Colonic mucosa (tissue), 4 donors: ENCODE data around the gene PIEZO2. TPM values are rescaled to one million over a fixed set of nuclear protein-coding genes. Genes with fewer than 3 reads are reported as not detected.

Experiments used
- DNase-seq: peaks from one replicate; pipeline ENCODE4 v3.0.0-alpha.2; 2020
- H3K27ac ChIP-seq: fragments of 200-600 bp; one replicate; pipeline ENCODE4 v1.8.0; 2021
- H3K27me3 ChIP-seq: fragments of 200-600 bp; one replicate; pipeline ENCODE4 v1.8.0; 2021
- H3K36me3 ChIP-seq: fragments of 200-600 bp; one replicate; pipeline ENCODE4 v1.8.0; 2021
- H3K4me1 ChIP-seq: fragments of 200-600 bp; one replicate; pipeline ENCODE4 v1.8.0; 2021; ENCODE audit warnings: mild to moderate bottlenecking
- H3K4me3 ChIP-seq: fragments of 200-600 bp; one replicate; pipeline ENCODE4 v1.8.0; 2021
- H3K9ac ChIP-seq, 2 donors: one replicate each; pipeline ENCODE4 v1.7.0; 2013; ENCODE audit warnings: control low read depth in 2 of 2, low read depth in 2 of 2, low read length in 2 of 2
- H3K9me3 ChIP-seq: fragments of 200-600 bp; one replicate; pipeline ENCODE4 v1.8.0; 2021
- CTCF ChIP-seq: fragments of 200-600 bp; IDR thresholded peaks from one replicate; pipeline ENCODE4 v1.8.0; 2022; ENCODE audit warnings: antibody characterized with exemption, mild to moderate bottlenecking
- intact Hi-C: fragments of 100-400 bp; cut with DNase I; formaldehyde crosslinking; loops from one replicate; pipeline ENCODE4 v1.14.1; 2022
- total RNA-seq, 2 donors: library from RNA; stranded (reverse); fragmentation: NEBNext Ultra II Directional in 1 of 2; extraction: Animal tissue kit (Norgen Biotek cat#: 25700) in 1 of 2; gene quantifications; one replicate each; pipeline ENCODE4 v1.2.1, GENCODE V29; 2021
- donor health status: healthy.
- donor health status: DM: no; HTN: no; CAD: no.
- donor health status: DM: no; HTN: no; CAD: no.

PIEZO2 gene
- total RNA-seq, 2 donors from 2014 or later = 0.79 to 4.0 TPM

GRCh38 chr18:11064727-11065460 lies 84.5 kb downstream of the PIEZO2 start:
- no peak for TF ChIP-seq CTCF
- H3K4me1 ChIP-seq = no peaks in the 10 kb centered on the region
- no peaks in the 10 kb centered on the region for H3K9me3 ChIP-seq
- H3K9ac ChIP-seq = no peak overlapping the region
- H3K4me3 ChIP-seq = no peak overlapping the region
- no peaks in the 10 kb centered on the region for H3K27me3 ChIP-seq
- H3K36me3 ChIP-seq = no peaks in the 10 kb centered on the region
- intact Hi-C loops = no loop called here
- no peak overlapping the region for H3K27ac ChIP-seq
- no peak for DNase-seq

- no peaks in the 10 kb centered on the region for H3K27me3 ChIP-seq
- H3K4me1 ChIP-seq = no peaks in the 10 kb centered on the region
- no peak overlapping the region for H3K4me3 ChIP-seq
- H3K36me3 ChIP-seq = no peaks in the 10 kb centered on the region
- no peak overlapping the region for H3K9ac ChIP-seq
- no peak overlapping the region for H3K27ac ChIP-seq
- no peak for DNase-seq
- intact Hi-C loops = no loop called here
- TF ChIP-seq CTCF = no peak
- no peaks in the 10 kb centered on the region for H3K9me3 ChIP-seq
Observed at GRCh38 chr18:11064106-11064505, 85.3 kb downstream of the PIEZO2 start.

- no peak for DNase-seq
Observed at GRCh38 chr18:11055721-11056120, 93.6 kb downstream of the PIEZO2 start.

GRCh38 chr18:11054497-11054896 lies 94.9 kb downstream of the PIEZO2 start:
- H3K9ac ChIP-seq = no peak overlapping the region
- no peaks in the 10 kb centered on the region for H3K36me3 ChIP-seq
- no peaks in the 10 kb centered on the region for H3K27me3 ChIP-seq
- H3K4me3 ChIP-seq = no peak overlapping the region
- no peaks in the 10 kb centered on the region for H3K9me3 ChIP-seq
- H3K4me1 ChIP-seq = no peaks in the 10 kb centered on the region
- no peak for DNase-seq
- no peak overlapping the region for H3K27ac ChIP-seq
- TF ChIP-seq CTCF = no peak
- intact Hi-C loops = no loop called here

More at GRCh38 chr18:11055721-11056120, 93.6 kb downstream of the PIEZO2 start:
- no peak overlapping the region for H3K9ac ChIP-seq
- no peaks in the 10 kb centered on the region for H3K27me3 ChIP-seq
- H3K36me3 ChIP-seq = no peaks in the 10 kb centered on the region
- TF ChIP-seq CTCF = no peak
- H3K4me3 ChIP-seq = no peak overlapping the region
- H3K27ac ChIP-seq = no peak overlapping the region
- intact Hi-C loops = no loop called here
- no peaks in the 10 kb centered on the region for H3K9me3 ChIP-seq
- no peaks in the 10 kb centered on the region for H3K4me1 ChIP-seq

GRCh38 chr18:11053293-11053692 lies 96.1 kb downstream of the PIEZO2 start:
- no peak for DNase-seq
- Histone ChIP-seq H3K36me3 (no peaks in the 10 kb centered on the region), H3K27me3 (no peaks in the 10 kb centered on the region), H3K27ac (no peak overlapping the region), H3K9ac (no peak overlapping the region), H3K9me3 (no peaks in the 10 kb centered on the region), H3K4me1 (no peaks in the 10 kb centered on the region), H3K4me3 (no peak overlapping the region)
- intact Hi-C loops = no loop called here
- no peak for TF ChIP-seq CTCF
